ENCODE measurements around the gene PIK3AP1.
"Not testable (repeated sequence)": the region's sequence is repeated elsewhere in the genome, so short reads cannot be mapped to it uniquely, and the experiment has no call there.

PIK3AP1 gene

DNA sequence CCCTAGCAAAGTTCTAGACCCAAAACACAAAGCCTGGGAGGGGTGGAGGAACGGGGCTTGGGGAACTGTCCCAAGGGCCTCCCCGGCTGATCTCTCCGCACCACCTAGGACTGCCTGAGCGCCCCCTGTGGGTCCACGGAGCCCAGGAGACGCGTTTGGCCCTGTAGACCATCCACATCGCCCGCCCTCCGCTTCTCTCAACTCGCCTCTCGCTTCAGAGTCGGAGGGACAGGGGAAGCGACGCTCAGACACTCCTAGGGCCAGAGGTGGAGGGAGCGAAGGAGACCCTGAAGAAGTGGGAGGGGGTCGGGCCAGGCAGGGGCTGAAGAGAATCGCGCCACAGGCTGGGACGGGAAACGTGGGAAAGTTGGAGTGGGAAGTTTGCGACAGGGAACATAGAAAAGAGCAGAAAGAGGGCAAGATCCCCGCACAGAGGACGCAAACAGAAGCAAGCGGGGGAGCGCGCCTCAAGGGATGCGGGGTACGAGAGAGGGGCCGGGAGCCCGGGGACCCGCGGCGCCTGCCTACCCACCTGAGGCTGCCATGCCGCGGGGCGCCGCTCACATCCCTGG is 378 bp downstream of the PIK3AP1 start:
- peak; percentile 63 for DNase-seq

GRCh38 chr10:96719200-96719599 is 1.1 kb downstream of the PIK3AP1 start:
- DNase-seq, result peak; percentile 20

DNA sequence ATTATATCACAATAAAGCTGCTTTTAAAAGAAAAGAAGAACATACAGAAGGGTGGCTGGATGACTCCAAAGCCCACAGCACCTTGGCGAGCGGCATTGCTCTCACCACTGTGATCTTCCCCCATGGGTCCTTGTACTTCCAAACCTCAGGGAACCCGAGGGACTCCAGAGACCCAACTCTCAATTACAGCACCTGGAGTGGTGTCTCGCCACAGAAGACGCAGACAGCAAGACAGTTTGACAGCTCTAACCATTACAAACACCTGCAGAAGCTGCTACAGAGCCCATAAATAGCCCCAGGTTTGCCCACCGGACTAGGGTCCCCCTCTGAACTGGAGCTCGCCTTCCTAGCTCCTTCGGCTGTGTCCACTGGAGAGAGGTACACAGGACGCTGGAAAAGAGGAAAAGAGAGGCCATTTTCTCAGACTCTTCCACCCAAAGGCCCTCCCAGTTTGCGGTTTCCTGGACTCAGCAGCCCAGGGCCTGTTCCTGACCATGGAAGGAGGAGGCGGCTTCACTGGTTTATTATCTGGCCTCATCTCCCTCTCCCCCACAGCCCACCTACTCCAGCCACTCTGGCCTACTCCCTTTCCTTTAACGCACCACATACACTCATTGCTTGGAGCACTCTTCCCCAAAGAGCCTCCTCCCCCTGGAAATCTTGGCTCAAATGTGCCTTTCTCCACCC is 1.9 kb downstream of the PIK3AP1 start:
- DNase-seq, result no peak

GRCh38 chr10:96716390-96716789 is 3.9 kb downstream of the PIK3AP1 start:
- no peak for DNase-seq

GRCh38 chr10:96714746-96715255 is 5.5 kb downstream of the PIK3AP1 start:
- no peak for DNase-seq

DNA sequence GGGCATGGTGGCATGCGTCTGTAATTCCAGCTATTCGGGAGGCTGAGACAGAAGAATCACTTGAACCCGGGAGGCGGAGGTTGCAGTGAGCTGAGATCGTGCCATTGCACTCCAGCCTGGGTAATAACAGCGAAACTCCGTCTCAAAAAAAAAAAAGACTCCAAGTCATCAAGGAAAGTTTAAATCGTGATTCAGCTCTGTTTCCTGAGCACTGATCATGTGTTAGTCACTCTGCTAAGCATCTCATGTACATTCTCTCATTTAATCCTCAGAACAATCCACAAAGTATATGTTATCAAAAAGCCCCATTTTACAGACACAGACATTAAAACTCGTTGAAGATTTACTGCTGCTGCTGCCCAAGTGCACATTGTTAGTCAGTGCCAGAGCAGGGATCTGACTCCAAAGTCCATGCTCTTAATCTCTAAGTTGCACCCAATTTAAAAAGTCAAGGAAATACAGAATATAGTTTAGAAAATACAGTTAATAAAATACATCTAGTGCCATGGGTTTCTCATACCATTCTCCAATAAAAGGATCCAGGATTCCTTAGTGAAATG is 6.2 kb downstream of the PIK3AP1 start:
- no peak for DNase-seq

DNA sequence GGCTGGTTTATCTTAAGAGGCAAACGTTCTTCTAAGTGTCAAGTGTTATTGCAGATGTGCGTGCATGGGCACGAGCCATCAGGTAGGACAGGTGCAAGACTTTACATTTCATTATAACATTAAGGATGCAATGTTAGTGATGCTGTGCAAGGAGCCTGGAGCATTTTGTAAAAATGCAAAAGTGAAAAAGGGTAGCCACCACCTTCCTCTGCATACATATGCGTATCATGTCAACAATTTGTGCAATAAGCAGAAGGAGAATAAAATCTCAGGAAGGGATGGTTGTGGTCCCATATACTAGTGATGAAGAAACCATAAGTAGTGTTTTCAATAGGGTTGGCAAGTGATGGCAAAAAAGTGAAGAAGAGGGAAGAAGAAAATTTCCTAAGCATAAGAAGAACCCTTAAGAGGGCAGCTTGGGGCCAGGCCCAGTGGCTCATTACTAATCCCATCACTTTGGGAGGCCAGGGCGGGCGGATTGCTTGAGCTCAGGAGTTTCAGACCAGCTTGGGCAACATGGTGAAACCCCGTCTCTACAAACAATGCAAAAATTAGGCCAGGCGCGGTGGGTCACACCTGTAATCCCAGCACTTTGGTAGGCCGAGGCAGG is 7.5 kb downstream of the PIK3AP1 start:
- no peak for DNase-seq

GRCh38 chr10:96711048-96711728 is 9.1 kb downstream of the PIK3AP1 start:
- no peak for DNase-seq

- no peak for DNase-seq
Observed at GRCh38 chr10:96709525-96709924, 10.8 kb downstream of the PIK3AP1 start.

DNA sequence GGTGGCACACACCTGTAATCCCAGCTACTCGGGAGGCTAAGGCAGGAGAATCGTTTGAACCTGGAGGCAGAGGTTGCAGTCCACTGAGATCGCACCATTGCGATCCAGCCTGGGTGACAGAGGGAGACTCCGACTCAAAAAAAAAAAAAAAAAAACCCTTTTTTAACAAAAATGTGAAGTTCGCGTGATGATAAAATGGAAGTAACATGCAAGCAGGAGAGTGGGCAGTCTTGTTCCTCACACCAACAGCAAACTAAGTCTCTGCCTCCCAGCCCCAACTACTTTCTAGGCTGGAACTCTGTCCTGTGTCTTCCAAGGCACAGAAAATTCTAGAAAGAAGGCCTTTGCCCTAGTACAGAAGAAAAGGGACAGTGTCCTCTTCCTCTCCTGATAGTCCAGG is 11.3 kb downstream of the PIK3AP1 start:
- DNase-seq, result no peak

- DNase-seq, result no peak
Observed at GRCh38 chr10:96708456-96708855, 11.9 kb downstream of the PIK3AP1 start.

DNA sequence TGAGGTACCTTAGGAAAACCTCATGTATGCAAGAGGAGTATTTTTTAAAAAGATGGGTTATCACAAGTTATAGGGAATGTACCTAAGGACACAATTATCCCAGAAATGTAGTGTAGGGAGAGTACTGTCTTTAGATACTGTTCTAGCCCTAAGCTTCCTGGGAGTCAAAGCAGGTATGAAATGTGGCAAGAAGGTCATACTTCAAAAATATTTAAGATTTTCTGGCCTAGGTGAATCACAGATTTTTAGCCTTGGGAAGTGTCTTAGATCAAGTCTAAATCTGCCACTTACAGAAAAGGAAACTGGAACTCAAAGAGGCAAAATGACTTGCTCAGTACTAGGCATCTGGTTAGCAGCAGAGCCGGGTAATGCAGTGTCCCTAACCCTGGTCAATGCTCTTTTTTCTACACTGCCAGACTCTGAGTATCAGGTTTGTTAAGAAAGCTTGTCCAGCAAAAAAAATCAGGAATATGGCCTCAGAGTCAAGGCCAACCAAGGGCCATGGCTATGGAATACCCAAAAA is 13.9 kb downstream of the PIK3AP1 start:
- DNase-seq, result no peak

DNA sequence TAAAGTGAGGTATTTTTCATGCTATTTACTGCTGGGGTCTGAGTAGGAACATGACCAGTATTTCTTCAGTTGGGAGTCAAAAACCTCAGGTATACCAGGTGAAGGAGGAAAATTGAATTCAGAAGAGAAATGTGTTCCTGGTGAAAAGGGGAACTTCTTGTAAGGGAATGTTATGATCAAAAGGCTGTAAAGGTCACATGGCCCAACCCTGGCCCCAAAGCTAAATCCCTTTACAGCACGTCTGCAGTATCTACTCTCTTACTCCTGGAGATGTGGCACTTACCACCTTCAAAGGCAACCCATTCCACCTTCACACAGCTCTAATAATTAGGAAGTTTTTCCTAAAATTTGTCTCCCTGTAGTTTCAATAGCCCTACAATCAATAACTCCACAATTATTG is 15.2 kb downstream of the PIK3AP1 start:
- DNase-seq, result no peak

DNA sequence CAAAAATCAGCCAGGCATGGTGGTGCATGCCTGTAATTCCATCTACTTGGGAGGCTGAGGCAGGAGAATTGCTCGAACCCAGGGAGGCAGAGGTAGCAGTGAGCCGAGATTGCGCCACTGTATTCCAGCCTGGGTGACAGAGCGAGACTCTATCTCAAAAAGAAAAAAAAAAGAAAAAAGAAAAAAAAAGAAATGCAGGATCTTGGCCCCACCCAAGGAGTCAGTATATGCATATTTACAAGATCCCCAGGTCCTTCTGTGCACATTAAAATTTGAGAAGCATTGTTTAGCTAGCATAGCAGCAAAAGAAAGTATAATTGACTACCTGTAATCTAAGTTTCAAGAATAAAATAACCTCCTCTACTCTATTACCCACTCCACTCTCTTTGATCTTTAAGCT is 15.8 kb downstream of the PIK3AP1 start:
- no peak for DNase-seq

DNA sequence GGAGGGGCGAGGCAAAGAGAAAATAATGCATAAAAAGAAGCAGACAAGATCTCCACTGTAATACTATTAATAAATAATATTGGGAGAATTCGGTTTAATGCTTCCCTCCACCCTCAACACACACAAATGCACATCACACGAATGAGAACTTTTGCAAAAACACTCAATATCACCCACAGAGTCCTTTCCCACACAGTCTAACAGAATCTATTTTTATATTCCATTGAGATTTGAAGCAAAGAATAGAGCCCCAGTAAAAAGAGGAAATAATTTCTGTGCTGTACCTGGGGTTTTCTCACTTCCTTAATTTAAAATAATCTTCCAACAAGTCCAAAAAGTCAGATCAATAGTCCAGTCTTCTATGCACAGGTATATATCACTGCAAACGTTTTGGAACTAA is 17.0 kb downstream of the PIK3AP1 start:
- DNase-seq, result no peak

DNA sequence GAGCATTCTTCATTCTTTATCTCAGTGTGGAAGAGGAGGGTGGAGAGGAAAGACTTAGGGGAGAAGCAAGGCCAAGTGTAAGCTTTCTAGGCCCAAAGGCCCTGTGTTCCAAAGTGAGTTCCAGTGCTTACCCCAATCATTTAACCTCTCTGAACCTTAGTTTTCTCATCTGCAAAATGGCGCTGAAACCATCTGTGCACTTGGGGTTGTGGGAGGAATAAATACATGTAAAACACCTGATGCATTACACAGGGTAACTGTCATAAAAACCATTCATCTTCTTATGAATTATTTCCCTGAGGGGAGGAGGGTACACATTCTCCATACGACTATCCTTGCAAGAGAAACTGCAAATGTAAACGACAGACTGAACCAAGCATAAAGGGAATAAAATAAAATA is 19.0 kb downstream of the PIK3AP1 start:
- DNase-seq, result no peak

DNA sequence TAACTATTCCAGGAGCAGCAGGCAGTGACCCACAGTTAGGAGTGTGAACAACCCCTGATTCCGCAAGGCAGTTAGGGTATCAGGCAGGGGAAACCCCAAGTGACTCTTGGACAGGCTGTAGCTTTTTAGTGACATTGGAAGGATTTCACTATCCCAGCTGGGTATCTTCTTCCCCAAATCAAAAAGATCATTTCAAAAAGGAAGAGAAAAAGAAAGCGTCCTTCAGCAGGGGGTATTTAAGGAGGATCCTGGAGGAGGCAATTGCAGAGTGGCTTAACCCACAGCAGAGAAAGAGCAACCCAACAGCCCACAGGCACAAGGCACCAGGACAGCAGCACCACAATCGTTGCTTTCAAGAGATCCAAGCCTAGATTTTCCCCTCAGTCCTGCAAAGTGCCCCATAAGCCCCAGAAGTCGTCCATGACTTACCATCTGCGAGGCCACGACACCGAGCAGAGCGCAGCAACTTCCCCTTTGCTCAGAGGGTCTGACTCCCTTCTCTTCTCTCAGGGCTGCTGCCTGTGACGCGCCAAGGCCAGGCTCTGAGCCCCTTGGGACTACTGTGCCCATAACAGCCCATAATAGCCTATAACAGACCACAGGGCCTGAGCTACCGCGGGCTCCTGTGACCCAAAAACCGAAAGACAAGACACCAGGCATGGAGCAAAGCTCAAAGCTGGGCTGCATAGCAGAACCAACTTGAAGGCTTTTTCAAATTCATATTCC is 19.8 kb downstream of the PIK3AP1 start:
- DNase-seq, result no peak

DNA sequence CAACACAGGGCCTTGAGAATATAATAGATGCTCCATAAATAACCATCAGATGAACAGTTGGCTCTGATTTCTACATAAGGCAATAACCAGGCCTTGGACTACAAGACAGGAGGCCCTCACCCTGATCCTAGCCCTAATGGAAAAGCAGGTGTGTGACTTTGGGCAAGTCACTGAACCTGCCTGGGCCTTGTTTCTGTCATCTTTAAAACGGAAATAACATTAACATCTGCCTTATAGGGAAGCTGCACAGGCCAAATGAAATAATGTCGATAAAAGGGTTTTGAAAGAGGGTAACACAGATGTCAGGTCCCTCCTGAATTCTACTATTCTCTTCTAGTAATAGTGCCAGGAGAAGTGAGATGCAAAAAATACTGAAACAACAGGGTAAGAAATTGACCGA is 20.7 kb downstream of the PIK3AP1 start:
- DNase-seq, result no peak

DNA sequence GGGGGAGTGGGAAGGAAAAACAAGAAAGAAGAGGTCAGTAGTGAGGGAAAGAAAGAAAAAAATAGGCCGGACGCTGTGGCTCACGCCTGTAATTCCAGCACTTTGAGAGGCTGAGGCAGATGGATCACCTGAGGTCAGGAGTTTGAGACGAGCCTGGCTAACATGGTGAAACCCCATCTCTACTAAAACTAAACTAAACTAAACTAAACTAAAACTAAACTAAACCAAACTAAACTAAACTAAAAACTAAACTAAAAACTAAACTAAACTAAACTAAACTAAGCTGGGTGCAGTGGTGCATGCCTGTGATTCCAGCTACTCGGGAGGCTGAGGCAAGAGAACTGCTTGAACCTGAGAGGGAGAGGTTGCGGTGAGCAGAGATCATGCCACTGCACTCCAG is 22.0 kb downstream of the PIK3AP1 start:
- DNase-seq, result not testable (repeated sequence)

GRCh38 chr10:96697438-96697837 is 22.9 kb downstream of the PIK3AP1 start:
- no peak for DNase-seq

- no peak for DNase-seq
Observed at GRCh38 chr10:96696845-96697425, 23.4 kb downstream of the PIK3AP1 start.

DNA sequence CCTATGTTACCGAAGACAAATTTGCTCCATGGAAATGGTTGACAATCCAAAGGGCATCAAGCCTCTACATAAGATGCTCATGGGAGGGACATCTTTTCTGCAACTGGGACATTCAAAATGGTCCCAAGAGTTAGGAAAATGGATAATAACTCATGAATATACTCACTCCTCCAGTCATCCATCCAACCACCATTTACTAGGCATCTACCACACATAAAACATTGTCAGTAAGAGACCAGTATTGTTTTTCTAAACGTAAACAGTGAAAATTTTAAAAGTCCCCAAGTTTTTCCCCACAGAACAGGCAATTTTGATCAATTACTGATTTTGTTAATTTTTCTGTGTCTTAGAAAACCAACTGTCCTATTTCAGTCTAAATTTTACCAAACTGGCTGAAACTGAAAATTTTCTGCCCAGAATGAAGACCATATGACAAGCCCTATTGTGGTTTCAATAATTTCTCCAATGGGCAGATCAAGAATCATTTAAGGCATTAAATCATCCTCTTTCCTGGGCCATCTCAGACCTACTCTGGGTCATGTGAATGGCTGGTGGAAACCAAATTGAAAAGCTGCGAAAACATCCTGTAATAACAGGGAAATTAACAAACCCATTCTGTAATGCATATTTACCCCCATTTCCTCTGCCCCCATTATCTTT is 24.2 kb downstream of the PIK3AP1 start:
- no peak for DNase-seq
